A549 (cell line): ENCODE data around the gene FBXW12. TPM values are rescaled to one million over a fixed set of nuclear protein-coding genes. Genes with fewer than 3 reads are reported as not detected.

Experiments used
- ATAC-seq, 2 experiments: fragments of 200-7000 bp in 1 of 2; fragments of >200 bp in 1 of 2; cut with Nextera tagmentation in 1 of 2; cut with Tn5 transposase in 1 of 2; 3 replicates each; pipeline versions ENCODE4 v1.8.0 to v1.9.1; 2018 to 2020; ENCODE audit warnings: mild to moderate bottlenecking in 1 of 2, moderate library complexity in 1 of 2
- CTCF ChIA-PET: fragments of 300-600 bp; sonication (Branson Sonifier 250); formaldehyde crosslinking; extraction: SDS; loops from one replicate; lab custom pipeline; 2021; ENCODE audit warnings: antibody characterized with exemption, inconsistent platforms; lab: Yijun Ruan, JAX
- POLR2A ChIA-PET: fragments of 350-600 bp; formaldehyde crosslinking; extraction: SDS; loops from one replicate; lab custom pipeline; 2021; ENCODE audit warnings: antibody characterized with exemption, inconsistent platforms; lab: Yijun Ruan, JAX
- DNase-seq, 2 experiments: peaks; one replicate each; pipeline versions ENCODE4 v3.0.0 to v3.0.0-alpha.2; 2011 to 2016; ENCODE audit warnings: low read depth in 1 of 2, low spot score in 1 of 2
- FAIRE-seq: peaks from 2 replicates; lab custom pipeline; 2011; peaks lifted over from hg19 to GRCh38; lab: Jason Lieb, UNC
- H3K27ac ChIP-seq, 2 experiments: fragments of >200 bp; sonication (Bioruptor Twin); formaldehyde crosslinking; 3 replicates each; pipeline ENCODE4 v1.5.1; 2016 to 2017
- H3K4me1 ChIP-seq: fragments of >200 bp; sonication (Bioruptor Twin); formaldehyde crosslinking; 3 replicates; pipeline ENCODE4 v1.6.1; 2016
- H3K4me2 ChIP-seq: fragments of >200 bp; sonication (Bioruptor Twin); formaldehyde crosslinking; 3 replicates; pipeline ENCODE4 v1.6.1; 2016
- H3K4me3 ChIP-seq: fragments of >200 bp; sonication (Bioruptor Twin); formaldehyde crosslinking; 3 replicates; pipeline ENCODE4 v1.5.1; 2016
- H3K9me3 ChIP-seq: fragments of >200 bp; sonication (Bioruptor Twin); formaldehyde crosslinking; 3 replicates; pipeline ENCODE4 v1.6.1; 2016
- BHLHE40 ChIP-seq: IDR thresholded peaks from 2 replicates; pipeline ENCODE4 v1.6.1; 2012; ENCODE audit warnings: low read depth, low read length, inconsistent platforms
- CHD4 ChIP-seq: fragments of 200-600 bp; sonication (generic); IDR thresholded peaks from 2 replicates; pipeline ENCODE4 v1.6.1; 2016; ENCODE audit warnings: antibody characterized with exemption, mild to moderate bottlenecking, borderline replicate concordance
- FOXS1 ChIP-seq: fragments of 250-450 bp; sonication (Bioruptor Pico); IDR thresholded peaks from 2 replicates; pipeline ENCODE4 v1.5.0; 2020; ENCODE audit warnings: mild to moderate bottlenecking, moderate library complexity
- JUNB ChIP-seq: fragments of >200 bp; sonication (Bioruptor Twin); formaldehyde crosslinking; IDR thresholded peaks from 2 replicates; pipeline ENCODE4 v1.6.1; 2016
- KDM5A ChIP-seq: fragments of 200-600 bp; sonication (generic); IDR thresholded peaks from 2 replicates; pipeline ENCODE4 v1.6.1; 2016; ENCODE audit warnings: antibody characterized with exemption, mild to moderate bottlenecking
- MYC ChIP-seq: IDR thresholded peaks from 2 replicates; pipeline ENCODE4 v1.6.1; 2012; ENCODE audit warnings: mild to moderate bottlenecking, inconsistent platforms, low read length, improper control_type of control experiment, borderline replicate concordance
- PHF8 ChIP-seq: fragments of 200-600 bp; sonication (generic); IDR thresholded peaks from 2 replicates; pipeline ENCODE4 v1.6.1; 2016; ENCODE audit warnings: low read depth, mild to moderate bottlenecking, antibody characterized with exemption, moderate library complexity, borderline replicate concordance
- RNF2 ChIP-seq: fragments of 200-600 bp; sonication (generic); IDR thresholded peaks from 2 replicates; pipeline ENCODE4 v1.6.1; 2016; ENCODE audit warnings: low read depth, mild to moderate bottlenecking, antibody characterized with exemption, moderate library complexity, borderline replicate concordance
- SMC3 ChIP-seq: fragments of >200 bp; sonication (Bioruptor Twin); formaldehyde crosslinking; IDR thresholded peaks from 3 replicates; pipeline ENCODE4 v1.6.1; 2018; ENCODE audit warnings: inconsistent platforms
- ZNF302 ChIP-seq: fragments of 250-450 bp; sonication (Bioruptor Pico); IDR thresholded peaks from 2 replicates; pipeline ENCODE4 v1.9.0; 2021; ENCODE audit warnings: inconsistent platforms, mild to moderate bottlenecking, moderate library complexity
- ZSCAN20 ChIP-seq: fragments of 250-450 bp; sonication (Bioruptor Pico); IDR thresholded peaks from 2 replicates; pipeline ENCODE4 v1.8.0; 2022; ENCODE audit warnings: mild to moderate bottlenecking, moderate library complexity
- WGBS: methylation state at CpG from one replicate; pipeline ENCODE4 v1.1.6; 2017; ENCODE audit errors: missing lambda C conversion rate; 5-methylcytosine and 5-hydroxymethylcytosine counted together
- polyA plus RNA-seq, 4 experiments: library from polyadenylated mRNA; depleted of rRNA in 3 of 4; stranded (reverse); fragments of >200 nt; fragmentation: RNase III in 1 of 4; extraction: RNeasy Plus Mini Kit Qiagen cat#74134 plus additional on column Dnase treatment in 1 of 4; gene quantifications; 2 replicates in 3 of 4; 3 replicates in 1 of 4; pipeline ENCODE4 v1.2.3, GENCODE V29; 2011 to 2017
- TF ChIP-seq, protein P1 (sequence below): fragments of 450-650 bp; IDR thresholded peaks from 2 replicates; pipeline ENCODE4 v1.6.1; 2014; ENCODE audit warnings: antibody characterized with exemption
- TF ChIP-seq, protein P2 (sequence below): fragments of 250-450 bp; sonication (Bioruptor Pico); IDR thresholded peaks from 2 replicates; pipeline ENCODE4 v1.5.0; 2021; ENCODE audit warnings: mild to moderate bottlenecking, moderate library complexity, borderline replicate concordance
- TF ChIP-seq, protein P3 (sequence below): fragments of 250-450 bp; sonication (Bioruptor Pico); IDR thresholded peaks from 2 replicates; pipeline ENCODE4 v1.5.0; 2020; ENCODE audit warnings: low read depth, mild to moderate bottlenecking, moderate library complexity
- TF ChIP-seq, protein P4 (sequence below): IDR thresholded peaks from 2 replicates; pipeline ENCODE4 v1.6.1; 2012; ENCODE audit warnings: low read depth, borderline replicate concordance
- TF ChIP-seq, protein P5 (sequence below): fragments of 200-600 bp; sonication (generic); IDR thresholded peaks from 2 replicates; pipeline ENCODE4 v1.6.1; 2016; ENCODE audit warnings: antibody characterized with exemption, mild to moderate bottlenecking, moderate library complexity
- TF ChIP-seq, protein P6 (sequence below): IDR thresholded peaks from 2 replicates; pipeline ENCODE4 v1.6.1; 2012
- TF ChIP-seq, protein P7 (sequence below): fragments of >200 bp; sonication (Bioruptor Twin); formaldehyde crosslinking; IDR thresholded peaks from 3 replicates; pipeline ENCODE4 v1.5.1; 2016
- TF ChIP-seq, protein P8 (sequence below): fragments of >200 bp; sonication (Bioruptor Twin); formaldehyde crosslinking; IDR thresholded peaks from 3 replicates; pipeline ENCODE4 v1.6.1; 2016
- TF ChIP-seq, protein P9 (sequence below): IDR thresholded peaks from 2 replicates; pipeline ENCODE4 v1.6.1; 2012

FBXW12 gene
- polyA plus RNA-seq, 2 of the 4 experiments (the other 2 are of a cell fraction), result not detected

DNA sequence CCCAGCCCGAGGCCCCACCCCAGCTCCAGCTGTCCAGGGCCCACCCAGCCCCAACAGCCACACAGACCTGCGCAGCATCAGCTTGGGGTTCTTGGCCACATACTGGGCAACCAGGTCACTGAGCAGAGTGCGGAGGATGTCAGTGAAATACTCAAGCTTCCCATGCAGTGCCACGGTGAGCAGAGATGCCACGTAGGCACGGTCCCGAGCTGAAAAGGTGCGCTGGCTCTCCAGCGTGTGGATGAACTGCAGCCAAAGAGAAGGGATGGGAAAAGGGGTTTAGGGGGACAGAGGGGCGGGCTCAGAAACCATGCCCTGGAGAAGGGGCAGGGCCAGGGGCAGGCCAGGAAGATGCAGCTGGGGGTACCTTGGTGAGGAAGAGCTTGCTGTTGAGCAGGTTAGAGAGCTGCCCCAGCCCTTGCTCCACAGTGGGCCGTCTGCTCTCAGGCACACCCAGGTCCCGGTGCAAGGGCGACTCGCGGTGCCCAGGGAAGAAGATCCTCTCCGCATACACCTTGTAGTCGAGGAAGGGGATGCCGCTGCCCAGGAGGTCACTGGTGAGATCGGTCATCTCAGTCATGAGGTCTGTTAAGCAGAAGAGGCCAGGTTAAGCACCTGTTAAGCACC lies 40.5 kb downstream of the FBXW12 start:
- Histone ChIP-seq H3K4me3 (no peak overlapping the region), H3K4me2 (no peak overlapping the region), H3K27ac (no peak overlapping the region), H3K9me3 (no peaks in the 10 kb centered on the region), H3K4me1 (no peaks in the 10 kb centered on the region)
- ChIA-PET CTCF (interaction anchor here (3.3 to 31.5 kb wide), 2 partner anchors 11 to 19 kb away, joined by 18 to 488 read pairs; partner anchors contain the start of gene PLXNB1), POLR2A (no interaction called here)
- WGBS, result 88% methylated on average over 12 of the region's 19 CpGs
- DNase-seq (no peak), ATAC-seq (no peak), FAIRE-seq (no peak)
- TF ChIP-seq ZNF302 (CRISPR knock-in tag) (no peak), FOXS1 (CRISPR knock-in tag) (no peak), SMC3 (no peak)
- TF ChIP-seq, protein P1, sequence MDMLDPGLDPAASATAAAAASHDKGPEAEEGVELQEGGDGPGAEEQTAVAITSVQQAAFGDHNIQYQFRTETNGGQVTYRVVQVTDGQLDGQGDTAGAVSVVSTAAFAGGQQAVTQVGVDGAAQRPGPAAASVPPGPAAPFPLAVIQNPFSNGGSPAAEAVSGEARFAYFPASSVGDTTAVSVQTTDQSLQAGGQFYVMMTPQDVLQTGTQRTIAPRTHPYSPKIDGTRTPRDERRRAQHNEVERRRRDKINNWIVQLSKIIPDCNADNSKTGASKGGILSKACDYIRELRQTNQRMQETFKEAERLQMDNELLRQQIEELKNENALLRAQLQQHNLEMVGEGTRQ, result no peak
- TF ChIP-seq, protein P2, sequence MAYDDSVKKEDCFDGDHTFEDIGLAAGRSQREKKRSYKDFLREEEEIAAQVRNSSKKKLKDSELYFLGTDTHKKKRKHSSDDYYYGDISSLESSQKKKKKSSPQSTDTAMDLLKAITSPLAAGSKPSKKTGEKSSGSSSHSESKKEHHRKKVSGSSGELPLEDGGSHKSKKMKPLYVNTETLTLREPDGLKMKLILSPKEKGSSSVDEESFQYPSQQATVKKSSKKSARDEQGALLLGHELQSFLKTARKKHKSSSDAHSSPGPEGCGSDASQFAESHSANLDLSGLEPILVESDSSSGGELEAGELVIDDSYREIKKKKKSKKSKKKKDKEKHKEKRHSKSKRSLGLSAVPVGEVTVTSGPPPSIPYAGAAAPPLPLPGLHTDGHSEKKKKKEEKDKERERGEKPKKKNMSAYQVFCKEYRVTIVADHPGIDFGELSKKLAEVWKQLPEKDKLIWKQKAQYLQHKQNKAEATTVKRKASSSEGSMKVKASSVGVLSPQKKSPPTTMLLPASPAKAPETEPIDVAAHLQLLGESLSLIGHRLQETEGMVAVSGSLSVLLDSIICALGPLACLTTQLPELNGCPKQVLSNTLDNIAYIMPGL (CRISPR knock-in tag), result no peak
- TF ChIP-seq, protein P3, sequence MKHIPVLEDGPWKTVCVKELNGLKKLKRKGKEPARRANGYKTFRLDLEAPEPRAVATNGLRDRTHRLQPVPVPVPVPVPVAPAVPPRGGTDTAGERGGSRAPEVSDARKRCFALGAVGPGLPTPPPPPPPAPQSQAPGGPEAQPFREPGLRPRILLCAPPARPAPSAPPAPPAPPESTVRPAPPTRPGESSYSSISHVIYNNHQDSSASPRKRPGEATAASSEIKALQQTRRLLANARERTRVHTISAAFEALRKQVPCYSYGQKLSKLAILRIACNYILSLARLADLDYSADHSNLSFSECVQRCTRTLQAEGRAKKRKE (CRISPR knock-in tag), result no peak

DNA sequence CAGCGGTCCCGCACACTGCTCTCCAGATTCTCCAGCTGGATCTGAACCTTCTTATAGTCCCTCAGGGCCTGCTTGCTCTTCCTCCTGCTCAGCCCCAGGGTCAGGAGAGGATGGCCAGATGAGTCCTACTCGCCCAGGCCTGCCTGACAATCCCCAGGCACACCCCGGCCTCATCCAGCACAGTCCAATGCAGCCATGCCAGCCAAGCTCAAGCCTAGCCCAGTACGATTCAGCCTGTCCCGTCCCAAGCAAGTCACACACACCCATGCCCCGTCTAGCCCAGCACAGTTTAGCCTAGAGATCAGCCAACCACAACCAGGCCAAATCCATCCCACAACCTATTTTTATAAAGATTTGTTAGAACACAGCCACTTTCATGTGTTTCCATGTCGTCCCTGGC lies 41.1 kb downstream of the FBXW12 start:
- Histone ChIP-seq H3K4me3 (no peak overlapping the region), H3K4me1 (no peaks in the 10 kb centered on the region), H3K27ac (no peak overlapping the region), H3K9me3 (no peaks in the 10 kb centered on the region), H3K4me2 (no peak overlapping the region)
- DNase-seq (no peak), FAIRE-seq (no peak), ATAC-seq (no peak)
- ChIA-PET POLR2A (no interaction called here), CTCF (interaction anchor here (3.3 to 31.5 kb wide), 2 partner anchors 12 to 18 kb away, joined by 18 to 488 read pairs; partner anchors contain the start of gene PLXNB1)
- 84% methylated on average over 7 of the region's 8 CpGs for whole genome bisulfite sequencing
- TF ChIP-seq, protein P4, sequence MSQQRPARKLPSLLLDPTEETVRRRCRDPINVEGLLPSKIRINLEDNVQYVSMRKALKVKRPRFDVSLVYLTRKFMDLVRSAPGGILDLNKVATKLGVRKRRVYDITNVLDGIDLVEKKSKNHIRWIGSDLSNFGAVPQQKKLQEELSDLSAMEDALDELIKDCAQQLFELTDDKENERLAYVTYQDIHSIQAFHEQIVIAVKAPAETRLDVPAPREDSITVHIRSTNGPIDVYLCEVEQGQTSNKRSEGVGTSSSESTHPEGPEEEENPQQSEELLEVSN, result no peak
- TF ChIP-seq RNF2 (no peak), ZNF302 (CRISPR knock-in tag) (no peak), MYC (no peak), BHLHE40 (no peak), JUNB (no peak), KDM5A (no peak), PHF8 (no peak), FOXS1 (CRISPR knock-in tag) (no peak), ZSCAN20 (CRISPR knock-in tag) (no peak), CHD4 (no peak)
- TF ChIP-seq, protein P5, sequence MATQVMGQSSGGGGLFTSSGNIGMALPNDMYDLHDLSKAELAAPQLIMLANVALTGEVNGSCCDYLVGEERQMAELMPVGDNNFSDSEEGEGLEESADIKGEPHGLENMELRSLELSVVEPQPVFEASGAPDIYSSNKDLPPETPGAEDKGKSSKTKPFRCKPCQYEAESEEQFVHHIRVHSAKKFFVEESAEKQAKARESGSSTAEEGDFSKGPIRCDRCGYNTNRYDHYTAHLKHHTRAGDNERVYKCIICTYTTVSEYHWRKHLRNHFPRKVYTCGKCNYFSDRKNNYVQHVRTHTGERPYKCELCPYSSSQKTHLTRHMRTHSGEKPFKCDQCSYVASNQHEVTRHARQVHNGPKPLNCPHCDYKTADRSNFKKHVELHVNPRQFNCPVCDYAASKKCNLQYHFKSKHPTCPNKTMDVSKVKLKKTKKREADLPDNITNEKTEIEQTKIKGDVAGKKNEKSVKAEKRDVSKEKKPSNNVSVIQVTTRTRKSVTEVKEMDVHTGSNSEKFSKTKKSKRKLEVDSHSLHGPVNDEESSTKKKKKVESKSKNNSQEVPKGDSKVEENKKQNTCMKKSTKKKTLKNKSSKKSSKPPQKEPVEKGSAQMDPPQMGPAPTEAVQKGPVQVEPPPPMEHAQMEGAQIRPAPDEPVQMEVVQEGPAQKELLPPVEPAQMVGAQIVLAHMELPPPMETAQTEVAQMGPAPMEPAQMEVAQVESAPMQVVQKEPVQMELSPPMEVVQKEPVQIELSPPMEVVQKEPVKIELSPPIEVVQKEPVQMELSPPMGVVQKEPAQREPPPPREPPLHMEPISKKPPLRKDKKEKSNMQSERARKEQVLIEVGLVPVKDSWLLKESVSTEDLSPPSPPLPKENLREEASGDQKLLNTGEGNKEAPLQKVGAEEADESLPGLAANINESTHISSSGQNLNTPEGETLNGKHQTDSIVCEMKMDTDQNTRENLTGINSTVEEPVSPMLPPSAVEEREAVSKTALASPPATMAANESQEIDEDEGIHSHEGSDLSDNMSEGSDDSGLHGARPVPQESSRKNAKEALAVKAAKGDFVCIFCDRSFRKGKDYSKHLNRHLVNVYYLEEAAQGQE, result no peak
- TF ChIP-seq, protein P6, sequence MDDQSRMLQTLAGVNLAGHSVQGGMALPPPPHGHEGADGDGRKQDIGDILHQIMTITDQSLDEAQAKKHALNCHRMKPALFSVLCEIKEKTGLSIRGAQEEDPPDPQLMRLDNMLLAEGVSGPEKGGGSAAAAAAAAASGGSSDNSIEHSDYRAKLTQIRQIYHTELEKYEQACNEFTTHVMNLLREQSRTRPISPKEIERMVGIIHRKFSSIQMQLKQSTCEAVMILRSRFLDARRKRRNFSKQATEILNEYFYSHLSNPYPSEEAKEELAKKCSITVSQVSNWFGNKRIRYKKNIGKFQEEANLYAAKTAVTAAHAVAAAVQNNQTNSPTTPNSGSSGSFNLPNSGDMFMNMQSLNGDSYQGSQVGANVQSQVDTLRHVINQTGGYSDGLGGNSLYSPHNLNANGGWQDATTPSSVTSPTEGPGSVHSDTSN, result no peak
- TF ChIP-seq, protein P7, sequence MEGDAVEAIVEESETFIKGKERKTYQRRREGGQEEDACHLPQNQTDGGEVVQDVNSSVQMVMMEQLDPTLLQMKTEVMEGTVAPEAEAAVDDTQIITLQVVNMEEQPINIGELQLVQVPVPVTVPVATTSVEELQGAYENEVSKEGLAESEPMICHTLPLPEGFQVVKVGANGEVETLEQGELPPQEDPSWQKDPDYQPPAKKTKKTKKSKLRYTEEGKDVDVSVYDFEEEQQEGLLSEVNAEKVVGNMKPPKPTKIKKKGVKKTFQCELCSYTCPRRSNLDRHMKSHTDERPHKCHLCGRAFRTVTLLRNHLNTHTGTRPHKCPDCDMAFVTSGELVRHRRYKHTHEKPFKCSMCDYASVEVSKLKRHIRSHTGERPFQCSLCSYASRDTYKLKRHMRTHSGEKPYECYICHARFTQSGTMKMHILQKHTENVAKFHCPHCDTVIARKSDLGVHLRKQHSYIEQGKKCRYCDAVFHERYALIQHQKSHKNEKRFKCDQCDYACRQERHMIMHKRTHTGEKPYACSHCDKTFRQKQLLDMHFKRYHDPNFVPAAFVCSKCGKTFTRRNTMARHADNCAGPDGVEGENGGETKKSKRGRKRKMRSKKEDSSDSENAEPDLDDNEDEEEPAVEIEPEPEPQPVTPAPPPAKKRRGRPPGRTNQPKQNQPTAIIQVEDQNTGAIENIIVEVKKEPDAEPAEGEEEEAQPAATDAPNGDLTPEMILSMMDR, result no peak
- TF ChIP-seq, protein P1, result no peak
- TF ChIP-seq, protein P8, sequence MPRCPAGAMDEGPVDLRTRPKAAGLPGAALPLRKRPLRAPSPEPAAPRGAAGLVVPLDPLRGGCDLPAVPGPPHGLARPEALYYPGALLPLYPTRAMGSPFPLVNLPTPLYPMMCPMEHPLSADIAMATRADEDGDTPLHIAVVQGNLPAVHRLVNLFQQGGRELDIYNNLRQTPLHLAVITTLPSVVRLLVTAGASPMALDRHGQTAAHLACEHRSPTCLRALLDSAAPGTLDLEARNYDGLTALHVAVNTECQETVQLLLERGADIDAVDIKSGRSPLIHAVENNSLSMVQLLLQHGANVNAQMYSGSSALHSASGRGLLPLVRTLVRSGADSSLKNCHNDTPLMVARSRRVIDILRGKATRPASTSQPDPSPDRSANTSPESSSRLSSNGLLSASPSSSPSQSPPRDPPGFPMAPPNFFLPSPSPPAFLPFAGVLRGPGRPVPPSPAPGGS, result no peak
- TF ChIP-seq, protein P9, sequence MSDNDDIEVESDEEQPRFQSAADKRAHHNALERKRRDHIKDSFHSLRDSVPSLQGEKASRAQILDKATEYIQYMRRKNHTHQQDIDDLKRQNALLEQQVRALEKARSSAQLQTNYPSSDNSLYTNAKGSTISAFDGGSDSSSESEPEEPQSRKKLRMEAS, result no peak
